Measurements from ENCODE around the gene LGR6. TPM values are rescaled to one million over a fixed set of nuclear protein-coding genes. Genes with fewer than 3 reads are reported as not detected.

The LGR6 gene
- total and polyA plus RNA-seq, 10 of the 15 experiments (the other 5 are each of a cell fraction or from before 2014, with no cell fraction given): not detected

GRCh38 chr1:202283991-202284390, 90.4 kb downstream of the LGR6 start:
- no peak for ATAC-seq
- no peak for FAIRE-seq
- no TSS peak for BruUV-seq (replicated peaks)
- intact Hi-C loops (cut with micrococcal nuclease; ENCODE audit: unreplicated experiment) (no loop called here), in situ Hi-C loops (cut with MboI) (no loop called here)
- Histone ChIP-seq H4K20me1 (ENCODE audit: control insufficient read depth, insufficient read depth) (no peaks in the 10 kb centered on the region), H3K4me1 (ENCODE audit: control insufficient read depth, insufficient read depth, low read length) (no peaks in the 10 kb centered on the region), H2AFZ (ENCODE audit: control insufficient read depth, low read depth, low read length) (no peak overlapping the region), H3K27ac (ENCODE audit: control insufficient read depth, insufficient read depth) (no peak overlapping the region), H3K79me2 (ENCODE audit: control insufficient read depth, insufficient read depth, low read length) (no peaks in the 10 kb centered on the region), H3K27me3 (replicated peaks in 1 of 2; ENCODE audit: control insufficient read depth in 2 of 2, insufficient read depth in 2 of 2, low read length in 1 of 2) (peaks cover 0 to 8% of the 10 kb centered on the region in 2 experiments; a peak in 2 of 4 replicates), H3K4me3 (no peak overlapping the region), H3K9me3 (replicated peaks; ENCODE audit: control insufficient read depth, insufficient read depth, low read length) (no peaks in the 10 kb centered on the region), H3K9ac (ENCODE audit: control insufficient read depth, insufficient read depth, low read length) (no peak overlapping the region), H3K36me3 (ENCODE audit: control insufficient read depth in 2 of 2, insufficient read depth in 2 of 2, low read length in 1 of 2) (no peaks in the 10 kb centered on the region), H3K4me2 (ENCODE audit: control insufficient read depth, insufficient read depth) (no peak overlapping the region)
- SMC1A ChIA-PET (ENCODE audit: uncharacterized antibody, unreplicated experiment): interaction anchor here (0.6 to 1.6 kb wide), 2 partner anchors 9 to 488 kb away, joined by 4 to 6 read pairs; no protein-coding TSS in a partner anchor
- WGBS (ENCODE audit: insufficient coverage, insufficient replicate concordance, low lambda C conversion rate, missing lambda C conversion rate): 25% methylated on average over 4 of the region's 4 CpGs
- RAD21 ChIA-PET (ENCODE audit: unreplicated experiment): no interaction called here
- TF ChIP-seq CREB1 (IDR thresholded peaks at IDR 0.05; ENCODE audit: low read depth) (no peak), CBFB (IDR thresholded peaks at IDR 0.05; ENCODE audit: low read depth) (no peak), LARP7 (IDR thresholded peaks at IDR 0.05) (no peak), ETV6 (conservative IDR thresholded peaks at IDR 0.05 in 1 of 2, IDR thresholded peaks at IDR 0.05 in 1 of 2; ENCODE audit: borderline replicate concordance in 1 of 2, low read depth in 1 of 2) (no peak), TBL1XR1 (IDR thresholded peaks at IDR 0.05; ENCODE audit: low read depth, low read length) (no peak), EED (IDR thresholded peaks at IDR 0.05; ENCODE audit: low read depth) (no peak), ZNF384 (IDR thresholded peaks at IDR 0.05; ENCODE audit: borderline replicate concordance, low read depth, low read length) (no peak)
- POLR2A ChIA-PET: no interaction called here
- CTCF ChIA-PET: interaction anchor here (1.1 to 1.2 kb wide), 2 partner anchors 91 kb away, joined by 4 read pairs; partner anchors contain the start of gene LGR6
- no peak for DNase-seq (ENCODE audit: low read depth, low spot score)

- H3K9ac ChIP-seq (ENCODE audit: control insufficient read depth, insufficient read depth, low read length): no peak overlapping the region
- ChIA-PET SMC1A (ENCODE audit: uncharacterized antibody, unreplicated experiment) (interaction anchor here (1.1 to 1.2 kb wide), 2 partner anchors 8 to 35 kb away, joined by 3 read pairs; no protein-coding TSS in a partner anchor), RAD21 (ENCODE audit: unreplicated experiment) (no interaction called here), CTCF (interaction anchor here (1.0 kb wide), 1 partner anchor 30 kb away, joined by 3 read pairs; no protein-coding TSS in a partner anchor), POLR2A (no interaction called here)
- DNase-seq (ENCODE audit: low read depth, low spot score) (no peak), FAIRE-seq (no peak), ATAC-seq (no peak)
- BruUV-seq (replicated peaks): no TSS peak
- H3K27ac ChIP-seq (ENCODE audit: control insufficient read depth, insufficient read depth): no peak overlapping the region
- H4K20me1 ChIP-seq (ENCODE audit: control insufficient read depth, insufficient read depth): no peaks in the 10 kb centered on the region
- TF ChIP-seq BCL3 (IDR thresholded peaks at IDR 0.05; ENCODE audit: borderline replicate concordance, insufficient read depth, low read depth, low read length, poor library complexity, severe bottlenecking): no peak
- no peaks in the 10 kb centered on the region for H3K36me3 ChIP-seq (ENCODE audit: control insufficient read depth in 2 of 2, insufficient read depth in 2 of 2, low read length in 1 of 2)
- no peaks in the 10 kb centered on the region for H3K9me3 ChIP-seq (replicated peaks; ENCODE audit: control insufficient read depth, insufficient read depth, low read length)
- H2AFZ ChIP-seq (ENCODE audit: control insufficient read depth, low read depth, low read length): no peak overlapping the region
- H3K4me2 ChIP-seq (ENCODE audit: control insufficient read depth, insufficient read depth): no peak overlapping the region
- H3K27me3 ChIP-seq (replicated peaks in 1 of 2; ENCODE audit: control insufficient read depth in 2 of 2, insufficient read depth in 2 of 2, low read length in 1 of 2): peaks cover 0 to 6% of the 10 kb centered on the region in 2 experiments; a peak in 2 of 4 replicates
- WGBS (ENCODE audit: insufficient coverage, insufficient replicate concordance, low lambda C conversion rate, missing lambda C conversion rate): 5% methylated on average over 3 of the region's 3 CpGs
- no peaks in the 10 kb centered on the region for H3K4me1 ChIP-seq (ENCODE audit: control insufficient read depth, insufficient read depth, low read length)
- intact Hi-C loops (cut with micrococcal nuclease; ENCODE audit: unreplicated experiment): no loop called here
- in situ Hi-C loops (cut with MboI): no loop called here
- no peaks in the 10 kb centered on the region for H3K79me2 ChIP-seq (ENCODE audit: control insufficient read depth, insufficient read depth, low read length)
- H3K4me3 ChIP-seq: no peak overlapping the region
Observed at GRCh38 chr1:202285908-202286307, 92.3 kb downstream of the LGR6 start.
